ENCODE data around the gene ICAM1. TPM values are rescaled to one million over a fixed set of nuclear protein-coding genes. Genes with fewer than 3 reads are reported as not detected.

Gene ICAM1
- total and polyA plus RNA-seq, 2 of the 13 experiments (the other 11 are each of a cell fraction or from before 2014, with no cell fraction given), result 37.9 to 98.4 TPM

DNA sequence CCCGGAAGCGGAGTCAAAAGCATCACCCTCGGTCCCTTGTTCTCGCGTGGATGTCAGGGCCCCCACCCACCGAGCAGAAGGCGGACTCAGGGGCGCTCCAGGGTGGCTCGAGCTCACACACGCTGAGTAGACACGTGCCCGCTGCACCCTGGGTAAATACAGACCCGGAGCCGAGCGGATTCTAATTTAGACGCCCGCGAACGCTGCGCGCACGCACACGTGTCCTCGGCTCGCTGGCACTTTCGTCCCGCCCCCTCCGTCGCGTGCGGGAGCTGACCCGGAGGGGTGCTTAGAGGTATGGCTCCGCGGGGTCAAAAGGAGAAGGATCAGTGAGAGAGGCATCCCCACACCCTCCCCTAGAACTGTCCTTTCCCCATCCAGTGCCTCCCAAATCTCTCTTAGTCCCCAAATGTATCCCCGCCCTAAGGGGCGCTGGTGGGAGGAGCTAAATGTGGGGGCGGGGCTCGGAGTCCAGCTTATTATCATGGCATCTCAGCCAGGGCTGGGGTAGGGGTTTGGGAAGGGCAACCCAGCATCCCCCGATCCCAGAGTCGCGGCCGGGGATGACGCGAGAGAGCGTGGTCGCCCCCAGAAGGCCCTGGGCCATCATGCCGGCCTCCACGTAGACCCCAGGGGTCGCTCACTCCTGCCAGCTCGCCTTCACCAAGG lies 18.4 kb downstream of the ICAM1 start (continued):
- TF ChIP-seq, protein P1, sequence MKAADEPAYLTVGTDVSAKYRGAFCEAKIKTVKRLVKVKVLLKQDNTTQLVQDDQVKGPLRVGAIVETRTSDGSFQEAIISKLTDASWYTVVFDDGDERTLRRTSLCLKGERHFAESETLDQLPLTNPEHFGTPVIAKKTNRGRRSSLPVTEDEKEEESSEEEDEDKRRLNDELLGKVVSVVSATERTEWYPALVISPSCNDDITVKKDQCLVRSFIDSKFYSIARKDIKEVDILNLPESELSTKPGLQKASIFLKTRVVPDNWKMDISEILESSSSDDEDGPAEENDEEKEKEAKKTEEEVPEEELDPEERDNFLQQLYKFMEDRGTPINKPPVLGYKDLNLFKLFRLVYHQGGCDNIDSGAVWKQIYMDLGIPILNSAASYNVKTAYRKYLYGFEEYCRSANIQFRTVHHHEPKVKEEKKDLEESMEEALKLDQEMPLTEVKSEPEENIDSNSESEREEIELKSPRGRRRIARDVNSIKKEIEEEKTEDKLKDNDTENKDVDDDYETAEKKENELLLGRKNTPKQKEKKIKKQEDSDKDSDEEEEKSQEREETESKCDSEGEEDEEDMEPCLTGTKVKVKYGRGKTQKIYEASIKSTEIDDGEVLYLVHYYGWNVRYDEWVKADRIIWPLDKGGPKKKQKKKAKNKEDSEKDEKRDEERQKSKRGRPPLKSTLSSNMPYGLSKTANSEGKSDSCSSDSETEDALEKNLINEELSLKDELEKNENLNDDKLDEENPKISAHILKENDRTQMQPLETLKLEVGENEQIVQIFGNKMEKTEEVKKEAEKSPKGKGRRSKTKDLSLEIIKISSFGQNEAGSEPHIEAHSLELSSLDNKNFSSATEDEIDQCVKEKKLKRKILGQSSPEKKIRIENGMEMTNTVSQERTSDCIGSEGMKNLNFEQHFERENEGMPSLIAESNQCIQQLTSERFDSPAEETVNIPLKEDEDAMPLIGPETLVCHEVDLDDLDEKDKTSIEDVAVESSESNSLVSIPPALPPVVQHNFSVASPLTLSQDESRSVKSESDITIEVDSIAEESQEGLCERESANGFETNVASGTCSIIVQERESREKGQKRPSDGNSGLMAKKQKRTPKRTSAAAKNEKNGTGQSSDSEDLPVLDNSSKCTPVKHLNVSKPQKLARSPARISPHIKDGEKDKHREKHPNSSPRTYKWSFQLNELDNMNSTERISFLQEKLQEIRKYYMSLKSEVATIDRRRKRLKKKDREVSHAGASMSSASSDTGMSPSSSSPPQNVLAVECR (CRISPR knock-in tag; IDR thresholded peaks at IDR 0.05; ENCODE audit: borderline replicate concordance), result peak; percentile 40; the same call in 1 of the 2 replicates
- TF ChIP-seq ZNF251 (CRISPR knock-in tag; IDR thresholded peaks at IDR 0.05), result no peak
- no peak for TF ChIP-seq ZNF101 (CRISPR knock-in tag; IDR thresholded peaks at IDR 0.05; ENCODE audit: borderline replicate concordance, low read depth)
- TF ChIP-seq ARNTL (CRISPR knock-in tag; IDR thresholded peaks at IDR 0.05), result peak; percentile 73
- TF ChIP-seq SP140L (CRISPR knock-in tag; IDR thresholded peaks at IDR 0.05; ENCODE audit: borderline replicate concordance), result no peak
- no peak for TF ChIP-seq KDM1A (CRISPR knock-in tag; IDR thresholded peaks at IDR 0.05)
- TF ChIP-seq SMYD3 (CRISPR knock-in tag; IDR thresholded peaks at IDR 0.05), result no peak
- no peak for TF ChIP-seq NAIF1 (CRISPR knock-in tag; IDR thresholded peaks at IDR 0.05; ENCODE audit: borderline replicate concordance)
- TF ChIP-seq HOXA3 (CRISPR knock-in tag; IDR thresholded peaks at IDR 0.05), result peak; percentile 67; the same call in 1 of the 2 replicates
- no peak for TF ChIP-seq KAT2B (IDR thresholded peaks at IDR 0.05; ENCODE audit: borderline replicate concordance, low read depth, low read length)
- TF ChIP-seq NCOA2 (CRISPR knock-in tag; IDR thresholded peaks at IDR 0.05), result no peak
- TF ChIP-seq FIP1L1 (IDR thresholded peaks at IDR 0.05; ENCODE audit: borderline replicate concordance, insufficient read depth, low read depth, low read length), result no peak
- TF ChIP-seq ZNF383 (CRISPR knock-in tag; IDR thresholded peaks at IDR 0.05; ENCODE audit: borderline replicate concordance), result no peak
- no peak for TF ChIP-seq RFXAP (CRISPR knock-in tag; IDR thresholded peaks at IDR 0.05; ENCODE audit: borderline replicate concordance)
- TF ChIP-seq AKAP8 (CRISPR knock-in tag; IDR thresholded peaks at IDR 0.05), result no peak
- TF ChIP-seq ZKSCAN5 (CRISPR knock-in tag; IDR thresholded peaks at IDR 0.05), result no peak
- no peak for TF ChIP-seq HNRNPL (IDR thresholded peaks at IDR 0.05; ENCODE audit: low read depth, low read length)
- no peak for TF ChIP-seq TEAD2 (CRISPR knock-in tag; IDR thresholded peaks at IDR 0.05)
- no peak for TF ChIP-seq IRF2 (CRISPR knock-in tag; IDR thresholded peaks at IDR 0.05)
- TF ChIP-seq RFX5 (IDR thresholded peaks at IDR 0.05; ENCODE audit: low read depth, low read length), result no peak
- TF ChIP-seq PHF5A (CRISPR knock-in tag; IDR thresholded peaks at IDR 0.05; ENCODE audit: low read depth, unreplicated experiment), result no peak
- TF ChIP-seq MEIS2 (CRISPR knock-in tag; IDR thresholded peaks at IDR 0.05), result peak; percentile 73
- no peak for TF ChIP-seq ZNF343 (CRISPR knock-in tag; IDR thresholded peaks at IDR 0.05)
- TF ChIP-seq MXI1 (IDR thresholded peaks at IDR 0.05; ENCODE audit: borderline replicate concordance, low read depth, low read length), result no peak
- no peak for TF ChIP-seq ZNF282 (IDR thresholded peaks at IDR 0.05; ENCODE audit: partially characterized antibody)
- no peak for TF ChIP-seq ZNF766 (CRISPR knock-in tag; IDR thresholded peaks at IDR 0.05; ENCODE audit: borderline replicate concordance)
- no peak for TF ChIP-seq NFE2L1 (CRISPR knock-in tag; IDR thresholded peaks at IDR 0.05; ENCODE audit: borderline replicate concordance)

Data from HepG2 (cell line).